Stomach (tissue), 9 donors: ENCODE data around the gene TGFBI. TPM values are rescaled to one million over a fixed set of nuclear protein-coding genes. Genes with fewer than 3 reads are reported as not detected.
A peak's percentile ranks its signal among the peaks of the same experiment; 100 is the strongest.

Experiments used
- DNase-seq, 2 donors: peaks; one replicate each; pipeline versions ENCODE4 v3.0.0 to v3.0.0-alpha.2; 2013 to 2019
- H3K27ac ChIP-seq, 5 donors: fragments of 200-600 bp in 4 of 5; sonication (generic) in 4 of 5; one replicate each; pipeline ENCODE4 v1.5.1; 2013 to 2019; ENCODE audit warnings: mild to moderate bottlenecking in 1 of 5, moderate library complexity in 1 of 5
- H3K27me3 ChIP-seq, 3 donors: fragments of 200-600 bp; sonication (generic); one replicate each; pipeline ENCODE4 v1.5.1; 2017 to 2019; ENCODE audit warnings: mixed run types in 1 of 3
- H3K36me3 ChIP-seq, 4 donors: fragments of 200-600 bp; sonication (generic); 1 replicate in 3 of 4; 2 replicates in 1 of 4; pipeline ENCODE4 v1.5.1; 2016 to 2019
- H3K4me1 ChIP-seq, 4 donors: fragments of 200-600 bp; sonication (generic); one replicate each; pipeline ENCODE4 v1.5.1; 2016 to 2019
- H3K4me3 ChIP-seq, 4 donors: fragments of 200-600 bp; sonication (generic) in 3 of 4; one replicate each; pipeline ENCODE4 v1.5.1; 2016 to 2019; ENCODE audit warnings: mild to moderate bottlenecking in 1 of 4
- H3K9me3 ChIP-seq, 4 donors: fragments of 200-600 bp; sonication (generic); one replicate each; pipeline ENCODE4 v1.5.1; 2016 to 2019
- EP300 ChIP-seq: sonication (generic); formaldehyde crosslinking; IDR thresholded peaks from one replicate; pipeline ENCODE4 v1.6.1; 2017; ENCODE audit warnings: antibody characterized with exemption
- POLR2A ChIP-seq, 4 donors: fragments of 450-650 bp; IDR thresholded peaks; one replicate each; pipeline ENCODE4 v1.6.1; 2016; ENCODE audit warnings: antibody characterized with exemption in 4 of 4, control low read depth in 2 of 4, mild to moderate bottlenecking in 1 of 4, moderate library complexity in 1 of 4
- POLR2AphosphoS5 ChIP-seq, 3 donors: sonication (generic); formaldehyde crosslinking; IDR thresholded peaks; one replicate each; pipeline ENCODE4 v1.6.1; 2016; ENCODE audit warnings: antibody characterized with exemption in 3 of 3
- WGBS, 5 donors: extraction: QIAGEN DNeasy Blood & Tissue Kit in 3 of 5; methylation state at CpG; one replicate each; pipeline versions ENCODE4 v1.1.5 to v1.1.7; 2013 to 2018; 5-methylcytosine and 5-hydroxymethylcytosine counted together
- intact Hi-C: fragments of 100-400 bp; cut with DNase I; formaldehyde crosslinking; loops from one replicate; pipeline ENCODE4 v1.15.1; 2023; ENCODE audit warnings: low total_unique reads
- polyA plus RNA-seq, 3 donors: library from polyadenylated mRNA; stranded (reverse); fragments of 200-250 nt; gene quantifications; one replicate each; pipeline ENCODE4 v1.2.3, GENCODE V29; 2013
- total RNA-seq, 5 donors: library from RNA; depleted of rRNA; stranded (reverse); fragments of >200 nt; gene quantifications; one replicate each; pipeline versions ENCODE4 v1.1.0 to v1.2.3, GENCODE V29; 2014 to 2016
- TF ChIP-seq, protein P1 (sequence below), 7 experiments: fragments of 450-650 bp in 4 of 7; fragments of 200-600 bp in 3 of 7; sonication (generic) in 3 of 7; IDR thresholded peaks; one replicate each; pipeline ENCODE4 v1.5.1; 2016 to 2019; ENCODE audit warnings: antibody characterized with exemption in 7 of 7, control low read depth in 2 of 7, mild to moderate bottlenecking in 1 of 7
- donor health status: healthy with polysubstance abuse.
- donor health status: Bipolar disorder and iron deficiency.
- donor health status: healthy.

Gene TGFBI
- total and polyA plus RNA-seq, 8 donors, result 24.5 to 180 (median 62.2) TPM

DNA sequence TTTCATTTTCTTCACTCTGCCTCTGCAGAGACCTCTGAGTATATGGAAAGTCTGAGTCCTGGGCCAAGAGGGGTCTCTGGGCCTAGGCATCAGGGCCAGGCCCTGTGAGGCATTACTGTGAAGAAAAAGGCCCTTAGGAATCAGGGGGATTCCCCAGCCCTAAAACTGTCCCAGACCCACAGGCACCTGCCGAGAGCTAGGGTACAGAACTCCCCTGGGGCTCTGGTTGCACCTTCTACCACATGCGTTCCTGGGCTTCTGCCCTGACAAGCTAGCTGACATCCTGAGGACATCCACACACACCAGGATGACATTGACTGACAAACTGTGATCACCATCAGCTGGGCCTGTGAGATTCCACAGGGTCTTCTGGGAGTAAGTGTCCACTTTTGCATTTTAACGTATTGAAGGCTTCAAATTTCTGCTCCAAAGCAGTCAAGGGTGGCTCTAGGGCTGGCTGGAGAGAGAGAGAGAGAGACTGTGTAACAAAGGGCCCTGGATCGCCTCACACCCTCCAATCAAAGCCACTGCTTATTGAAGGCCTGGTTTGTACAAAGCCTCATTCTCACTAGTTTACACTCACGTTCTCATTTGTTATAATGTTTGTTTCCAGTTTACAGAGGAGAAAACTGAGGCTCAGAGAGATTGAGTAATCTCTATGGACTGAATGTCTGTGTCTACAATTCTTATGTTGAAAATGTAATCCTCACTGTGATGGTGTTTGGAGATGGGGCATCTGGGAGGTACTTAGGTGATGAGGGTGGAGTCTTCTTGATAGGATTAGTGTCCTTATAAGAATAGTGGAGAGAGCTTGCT is 45.1 kb downstream of the TGFBI start:
- no peak overlapping the region for H3K27ac ChIP-seq
- DNase-seq, result no peak
- H3K27me3 ChIP-seq, result no peaks in the 10 kb centered on the region
- 86 to 95% (median 89%) methylated on average over 5 of the region's 5 CpGs for WGBS, 5 donors
- TF ChIP-seq POLR2A (IDR thresholded peaks at IDR 0.05) (no peak), EP300 (no peak), POLR2AphosphoS5 (IDR thresholded peaks at IDR 0.05) (no peak)
- TF ChIP-seq, protein P1, sequence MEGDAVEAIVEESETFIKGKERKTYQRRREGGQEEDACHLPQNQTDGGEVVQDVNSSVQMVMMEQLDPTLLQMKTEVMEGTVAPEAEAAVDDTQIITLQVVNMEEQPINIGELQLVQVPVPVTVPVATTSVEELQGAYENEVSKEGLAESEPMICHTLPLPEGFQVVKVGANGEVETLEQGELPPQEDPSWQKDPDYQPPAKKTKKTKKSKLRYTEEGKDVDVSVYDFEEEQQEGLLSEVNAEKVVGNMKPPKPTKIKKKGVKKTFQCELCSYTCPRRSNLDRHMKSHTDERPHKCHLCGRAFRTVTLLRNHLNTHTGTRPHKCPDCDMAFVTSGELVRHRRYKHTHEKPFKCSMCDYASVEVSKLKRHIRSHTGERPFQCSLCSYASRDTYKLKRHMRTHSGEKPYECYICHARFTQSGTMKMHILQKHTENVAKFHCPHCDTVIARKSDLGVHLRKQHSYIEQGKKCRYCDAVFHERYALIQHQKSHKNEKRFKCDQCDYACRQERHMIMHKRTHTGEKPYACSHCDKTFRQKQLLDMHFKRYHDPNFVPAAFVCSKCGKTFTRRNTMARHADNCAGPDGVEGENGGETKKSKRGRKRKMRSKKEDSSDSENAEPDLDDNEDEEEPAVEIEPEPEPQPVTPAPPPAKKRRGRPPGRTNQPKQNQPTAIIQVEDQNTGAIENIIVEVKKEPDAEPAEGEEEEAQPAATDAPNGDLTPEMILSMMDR (IDR thresholded peaks at IDR 0.05), result no peak
- H3K4me1 ChIP-seq, result peaks cover 0 to 8% (median 0%) of the 10 kb centered on the region in 4 donors
- H3K9me3 ChIP-seq, result no peaks in the 10 kb centered on the region
- no peak overlapping the region for H3K4me3 ChIP-seq
- H3K36me3 ChIP-seq, result no peaks in the 10 kb centered on the region
- intact Hi-C loops, result no loop called here

DNA sequence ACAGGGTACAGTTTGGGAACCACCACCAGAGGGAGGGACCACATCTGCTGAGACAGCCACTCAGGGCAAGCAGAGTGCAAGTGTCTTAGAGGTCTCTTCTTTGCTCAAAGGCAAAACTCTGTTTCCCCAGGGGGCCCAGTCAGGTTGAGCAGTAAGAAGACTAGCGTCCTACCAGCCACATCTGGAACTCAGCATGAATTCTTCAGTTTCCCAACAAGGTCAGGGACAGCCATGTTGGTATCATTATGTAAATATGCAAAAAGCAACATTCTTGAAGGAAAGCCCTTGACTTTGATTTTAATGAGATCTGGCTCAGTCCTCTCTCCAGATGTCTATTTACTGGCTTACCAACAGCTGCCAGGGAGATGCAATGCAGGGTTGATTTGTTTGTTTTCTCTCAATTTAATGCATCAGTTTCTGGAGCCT is 46.7 kb downstream of the TGFBI start:
- Histone ChIP-seq H3K4me3 (no peak overlapping the region), H3K4me1 (peaks cover 0 to 14% (median 1%) of the 10 kb centered on the region in 4 donors), H3K27ac (no peak overlapping the region), H3K9me3 (no peaks in the 10 kb centered on the region), H3K36me3 (no peaks in the 10 kb centered on the region), H3K27me3 (peaks cover 0 to 8% (median 0%) of the 10 kb centered on the region in 3 donors)
- intact Hi-C loops, result no loop called here
- TF ChIP-seq EP300, result no peak
- no peak for DNase-seq
- WGBS, 5 donors, result 54 to 80% (median 65%) methylated on average over 1 of the region's 1 CpG

DNA sequence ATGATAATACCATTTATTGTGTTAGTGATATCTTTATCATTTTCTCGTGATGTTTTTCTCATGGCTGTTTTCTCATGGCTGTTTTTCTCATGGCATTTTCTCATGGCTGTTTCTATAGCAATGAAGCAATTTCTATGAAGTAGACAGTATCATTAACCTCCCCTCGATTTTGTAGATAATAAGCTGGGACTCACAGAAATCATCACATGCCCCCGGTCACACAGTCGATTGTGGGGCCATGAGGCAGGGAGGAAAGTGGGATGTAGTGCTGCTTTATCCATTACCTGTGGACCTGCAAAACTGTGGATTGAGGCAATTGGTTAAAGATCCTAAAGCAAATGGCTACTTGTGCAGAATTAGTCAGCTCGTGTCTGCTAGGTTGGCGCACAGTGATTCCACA is 47.3 kb downstream of the TGFBI start:
- no peaks in the 10 kb centered on the region for H3K9me3 ChIP-seq
- H3K4me1 ChIP-seq, result peaks cover 0 to 17% (median 5%) of the 10 kb centered on the region in 4 donors
- TF ChIP-seq, protein P1 (IDR thresholded peaks at IDR 0.05), result no peak
- TF ChIP-seq EP300 (no peak), POLR2A (IDR thresholded peaks at IDR 0.05) (no peak), POLR2AphosphoS5 (IDR thresholded peaks at IDR 0.05) (no peak)
- peaks cover 0 to 8% (median 0%) of the 10 kb centered on the region in 3 donors for H3K27me3 ChIP-seq
- WGBS, 5 donors, result 69 to 75% (median 73%) methylated on average over 6 of the region's 6 CpGs
- intact Hi-C loops, result no loop called here
- no peak for DNase-seq
- no peak overlapping the region for H3K4me3 ChIP-seq
- H3K36me3 ChIP-seq, result no peaks in the 10 kb centered on the region
- no peak overlapping the region for H3K27ac ChIP-seq

DNA sequence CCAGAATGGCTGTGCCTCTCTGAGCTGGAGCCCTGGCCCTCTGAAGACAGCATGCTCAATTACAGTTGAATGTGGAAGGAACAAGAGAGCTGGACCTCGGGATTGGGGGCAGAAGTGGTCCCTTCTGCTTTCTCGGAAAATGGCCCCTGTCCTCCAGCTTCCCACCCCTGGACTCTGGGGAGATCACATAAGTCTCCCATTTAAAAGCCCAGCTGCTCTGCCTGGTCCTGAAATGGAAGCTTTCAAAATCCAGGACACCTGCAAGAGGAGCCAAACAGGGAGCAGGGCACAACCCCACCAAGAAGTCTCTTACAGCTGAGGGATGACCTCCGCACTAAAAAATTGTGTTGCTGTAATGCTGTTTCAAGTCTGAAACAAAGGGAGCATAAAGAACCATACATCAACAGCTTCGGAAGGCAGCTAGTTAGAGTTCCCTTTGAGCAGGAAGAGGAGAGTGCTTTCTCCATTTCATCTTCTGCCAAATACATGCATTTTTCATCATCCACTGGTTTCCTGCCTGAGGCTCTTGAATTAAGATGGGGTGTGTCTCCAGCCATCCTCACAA is 48.2 kb downstream of the TGFBI start:
- Histone ChIP-seq H3K27me3 (peaks cover 0 to 8% (median 0%) of the 10 kb centered on the region in 3 donors), H3K27ac (no peak overlapping the region), H3K9me3 (no peaks in the 10 kb centered on the region), H3K4me1 (peaks cover 1 to 26% (median 10%) of the 10 kb centered on the region in 4 donors), H3K36me3 (no peaks in the 10 kb centered on the region), H3K4me3 (no peak overlapping the region)
- WGBS, 5 donors, result 86 to 92% (median 88%) methylated on average over 4 of the region's 4 CpGs
- no peak for DNase-seq
- intact Hi-C loops, result no loop called here
- no peak for TF ChIP-seq POLR2AphosphoS5 (IDR thresholded peaks at IDR 0.05)

DNA sequence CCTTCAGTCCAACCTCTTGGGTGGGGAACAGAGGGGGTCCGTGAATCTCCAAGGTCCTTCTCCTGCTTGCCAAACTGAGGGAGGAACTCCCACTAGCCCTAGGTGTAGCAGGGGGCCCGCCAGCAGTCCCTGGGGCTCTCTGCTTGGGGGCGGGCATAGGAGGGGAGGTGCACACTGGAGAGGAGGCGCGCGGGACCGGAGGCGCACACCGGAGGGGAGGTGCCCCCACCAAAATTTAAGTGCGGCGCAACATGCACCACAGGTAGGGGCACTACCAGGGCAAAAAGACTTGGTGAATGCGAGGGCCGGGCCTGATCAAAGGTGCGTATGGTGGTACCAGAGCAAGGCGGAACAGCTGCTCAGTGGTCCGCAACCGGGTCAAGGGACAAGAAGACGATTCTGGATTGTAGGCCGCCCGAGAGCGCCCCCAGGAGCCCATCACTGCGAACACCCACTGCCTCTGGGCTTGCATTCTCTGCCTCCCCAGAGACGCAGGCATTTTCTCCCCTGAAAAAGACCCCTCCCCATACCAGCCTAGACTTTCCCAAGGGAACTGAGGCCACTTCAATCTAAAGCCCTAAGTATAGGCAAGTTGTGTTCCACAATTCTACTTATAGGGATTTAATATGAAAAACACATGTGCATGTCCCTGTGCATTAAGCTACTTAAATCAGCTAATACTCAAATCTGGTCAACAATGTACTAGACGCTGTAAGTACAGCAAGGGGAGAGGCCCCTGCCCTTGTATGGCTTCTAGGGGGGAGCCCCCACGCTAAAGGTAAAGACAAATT is 50.6 kb downstream of the TGFBI start:
- no peak for DNase-seq
- Histone ChIP-seq H3K4me3 (peak overlapping the region in 3 of 4 donors; percentile 28 to 40 (median 35)), H3K4me1 (peaks cover 5 to 35% (median 12%) of the 10 kb centered on the region in 4 donors), H3K36me3 (no peaks in the 10 kb centered on the region), H3K27ac (peak overlapping the region in 1 of 5 donors; percentile 76), H3K9me3 (no peaks in the 10 kb centered on the region), H3K27me3 (peaks cover 0 to 8% (median 0%) of the 10 kb centered on the region in 3 donors)
- intact Hi-C loops, result no loop called here
- WGBS, 5 donors, result 49 to 61% (median 50%) methylated on average over 24 to 25 of the region's 25 CpGs
- TF ChIP-seq EP300, result no peak
- no peak for TF ChIP-seq POLR2A (IDR thresholded peaks at IDR 0.05)
- TF ChIP-seq POLR2AphosphoS5 (IDR thresholded peaks at IDR 0.05), result no peak
- TF ChIP-seq, protein P1 (IDR thresholded peaks at IDR 0.05), result no peak
